Stimulated activated CD4-positive, alpha-beta T cell treated with anti-CD3 and anti-CD28 coated beads, Interleukin-12 subunit alpha, Interleukin-12 subunit beta, amount 100 ng/mL, for 48 hours (primary cell): Measurements from ENCODE around the gene ATP5MC2.
"Not testable (repeated sequence)": the region's sequence is repeated elsewhere in the genome, so short reads cannot be mapped to it uniquely, and the experiment has no call there.

Source experiments
- DNase-seq, 3 donors: peaks; one replicate each; pipeline ENCODE4 v3.0.0-alpha.2; 2020; ENCODE audit warnings: low read depth in 2 of 3, low spot score in 1 of 3

Gene ATP5MC2

DNA sequence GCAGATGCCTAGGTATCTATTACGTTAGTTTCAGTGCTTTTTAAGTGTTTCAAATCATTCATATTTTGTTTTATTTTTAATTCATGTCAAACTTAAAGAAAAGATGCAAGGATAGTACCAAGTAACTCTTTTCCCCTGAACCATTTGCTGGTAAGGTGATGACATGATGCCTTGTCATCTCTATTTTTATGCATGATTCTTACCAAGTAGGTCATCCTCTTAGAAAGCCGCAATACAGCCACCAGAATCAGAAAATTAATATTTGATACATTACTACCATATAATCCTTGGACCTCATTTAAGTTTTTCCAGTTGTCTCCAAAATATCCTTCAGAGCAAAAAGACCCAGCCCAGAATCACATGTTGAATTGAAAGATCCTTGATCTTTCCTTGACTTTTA lies 22.3 kb downstream of the ATP5MC2 start:
- no peak for DNase-seq

DNA sequence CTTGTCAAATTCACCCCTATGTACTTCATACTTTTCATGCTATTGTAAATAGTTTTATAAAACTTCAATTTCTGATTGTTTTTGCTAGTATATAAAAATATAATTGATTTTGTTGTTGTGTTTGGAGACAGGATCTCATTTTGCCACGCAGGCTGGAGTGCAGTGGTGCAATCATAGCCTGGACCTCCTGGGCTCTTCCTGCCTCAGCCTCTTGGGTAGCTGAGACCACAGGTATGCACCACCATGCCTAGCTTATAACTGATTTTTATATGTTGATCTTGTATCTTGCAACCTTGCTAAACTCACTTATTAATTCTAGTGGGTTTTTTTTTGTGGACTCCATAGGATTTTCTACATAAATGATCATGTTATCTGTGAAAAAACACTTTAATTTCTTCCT lies 23.5 kb downstream of the ATP5MC2 start:
- DNase-seq = no peak

DNA sequence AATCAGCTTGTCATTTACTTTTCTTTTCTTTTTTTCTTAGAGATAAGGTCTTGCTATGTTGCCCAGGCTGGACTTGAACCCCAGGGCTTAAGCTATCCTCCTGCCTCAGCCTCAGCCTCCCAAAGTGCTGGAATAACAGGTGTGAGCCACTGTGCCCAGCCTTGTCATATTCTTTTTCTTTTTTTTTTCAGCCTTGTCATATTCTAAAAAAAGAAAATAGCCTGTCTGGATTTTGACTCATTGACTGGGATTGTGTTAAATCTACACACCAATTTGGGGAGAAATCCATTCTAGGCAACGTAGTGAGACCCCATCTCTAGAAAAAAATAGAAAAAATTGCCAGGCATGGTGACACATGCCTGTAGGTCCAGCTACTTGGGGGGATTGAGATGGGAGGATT lies 24.1 kb downstream of the ATP5MC2 start:
- DNase-seq = no peak

GRCh38 chr12:53646300-53646699 lies 29.6 kb downstream of the ATP5MC2 start:
- not testable (repeated sequence) for DNase-seq

DNA sequence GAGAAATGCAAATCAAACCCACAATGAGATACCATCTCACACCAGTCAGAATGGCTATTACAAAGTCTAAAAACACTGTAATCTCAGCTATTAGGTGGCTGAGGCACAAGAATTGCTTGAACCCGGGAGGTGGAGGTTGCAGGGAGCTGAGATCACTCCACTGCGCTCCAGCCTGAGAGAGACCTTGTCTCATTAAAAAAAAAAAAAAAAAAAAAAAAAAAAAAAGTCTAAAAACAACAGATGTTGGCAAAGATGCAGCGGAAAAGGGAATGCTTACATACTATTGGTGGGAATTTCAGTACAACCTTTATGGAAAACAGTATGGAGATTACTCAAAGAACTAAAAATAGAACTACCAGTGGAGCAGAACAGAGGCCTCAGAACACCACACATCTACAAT lies 30.7 kb downstream of the ATP5MC2 start:
- no peak for DNase-seq

DNA sequence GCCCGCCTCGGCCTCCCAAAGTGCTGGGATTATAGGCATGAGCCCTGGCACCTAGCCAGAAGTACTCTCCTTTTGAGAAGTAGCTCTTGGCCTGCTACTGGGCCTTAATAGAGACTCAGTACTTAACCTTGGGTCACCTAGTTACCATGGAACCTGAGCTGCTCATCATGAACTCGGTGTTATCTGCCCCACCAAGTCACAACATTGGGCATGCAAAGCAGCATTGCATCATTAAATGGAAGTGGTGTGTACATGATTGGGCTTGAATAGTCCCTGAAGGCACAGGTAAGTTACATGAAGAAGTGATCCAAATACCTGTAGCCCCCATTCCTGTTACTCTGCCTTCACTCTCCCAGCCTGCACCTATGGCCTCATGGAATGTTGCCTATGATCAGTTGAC lies 31.8 kb downstream of the ATP5MC2 start:
- DNase-seq = no peak

DNA sequence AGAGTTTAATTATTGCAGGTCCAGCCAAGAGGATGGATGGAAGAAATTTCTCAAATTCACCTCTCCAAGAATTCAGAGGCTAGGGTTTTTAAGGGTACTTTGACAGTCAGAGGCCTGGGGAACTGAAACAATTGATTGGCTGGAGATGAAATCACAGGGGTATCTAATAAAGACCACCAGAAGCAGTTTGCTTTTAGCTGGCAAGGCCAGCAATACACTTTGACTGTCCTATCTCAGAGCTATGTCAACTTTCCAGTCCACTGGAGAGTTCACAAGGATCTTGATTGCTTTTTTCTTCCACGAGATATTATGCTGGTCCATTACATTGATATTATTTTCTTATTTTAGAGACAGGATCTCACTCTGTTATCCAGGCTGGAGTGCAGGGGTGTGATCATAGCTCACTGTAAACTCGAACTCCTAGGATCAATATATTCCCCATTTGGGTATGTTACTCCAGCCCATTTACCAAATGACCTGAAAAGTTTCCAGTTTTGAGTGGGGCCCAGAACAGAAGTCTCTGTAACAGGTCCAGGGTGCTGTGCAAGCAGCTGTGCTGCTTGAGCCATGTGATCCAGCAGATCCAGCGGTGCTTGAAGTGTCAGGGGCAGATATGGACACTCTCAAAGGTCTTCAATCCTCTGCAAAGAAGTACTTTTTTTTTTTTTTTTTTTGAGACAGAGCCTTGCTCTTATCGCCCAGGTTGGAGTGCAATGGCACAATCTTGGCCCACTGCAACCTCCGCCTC lies 32.5 kb downstream of the ATP5MC2 start:
- DNase-seq = no peak

DNA sequence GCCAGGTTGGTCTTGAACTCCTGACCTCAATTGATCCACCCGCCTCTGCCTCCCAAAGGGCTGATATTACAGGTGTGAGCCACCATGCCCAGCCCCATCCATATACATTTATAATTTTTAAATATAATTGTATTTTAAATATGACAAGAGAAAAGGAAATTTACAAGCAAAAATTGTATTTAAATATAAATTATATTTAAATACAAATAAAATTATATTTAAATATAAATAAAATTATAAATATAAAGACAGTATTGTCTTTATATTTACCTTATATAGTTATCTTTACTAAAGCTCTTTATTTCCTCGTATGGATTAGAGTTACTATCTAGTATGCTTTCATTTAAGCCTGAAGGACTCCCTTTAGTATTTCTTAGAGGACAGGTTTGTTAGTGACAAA lies 37.8 kb downstream of the ATP5MC2 start:
- DNase-seq = no peak

GRCh38 chr12:53636641-53637040 lies 39.2 kb downstream of the ATP5MC2 start:
- no peak for DNase-seq

GRCh38 chr12:53635708-53636107 lies 40.2 kb downstream of the ATP5MC2 start:
- not testable (repeated sequence) for DNase-seq

- no peak for DNase-seq
Measured at GRCh38 chr12:53631721-53632120, 44.2 kb downstream of the ATP5MC2 start.

- DNase-seq = no peak
Measured at GRCh38 chr12:53627919-53628318, 48.0 kb downstream of the ATP5MC2 start.

DNA sequence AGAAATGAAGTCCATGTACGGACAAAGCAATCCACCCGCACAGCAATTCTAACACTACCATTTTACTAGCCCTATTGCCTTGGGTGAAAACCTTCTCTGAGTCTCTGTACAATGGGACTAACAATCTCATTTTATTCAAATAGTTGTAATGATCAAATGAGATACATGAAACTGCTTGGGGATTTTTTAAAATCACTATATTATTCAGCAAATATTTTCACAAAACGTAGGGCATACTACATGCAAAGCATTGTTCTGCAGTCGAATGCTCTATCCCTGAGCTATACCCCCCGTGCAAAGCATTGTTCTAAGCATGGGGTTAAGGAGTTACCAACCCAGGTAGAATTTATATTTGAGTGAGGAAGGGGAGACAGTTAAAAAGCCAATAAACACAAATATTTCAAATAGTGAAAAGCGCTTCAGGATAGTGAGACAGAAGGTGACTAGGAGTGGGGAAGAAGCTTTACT lies 49.1 kb downstream of the ATP5MC2 start:
- no peak for DNase-seq

DNA sequence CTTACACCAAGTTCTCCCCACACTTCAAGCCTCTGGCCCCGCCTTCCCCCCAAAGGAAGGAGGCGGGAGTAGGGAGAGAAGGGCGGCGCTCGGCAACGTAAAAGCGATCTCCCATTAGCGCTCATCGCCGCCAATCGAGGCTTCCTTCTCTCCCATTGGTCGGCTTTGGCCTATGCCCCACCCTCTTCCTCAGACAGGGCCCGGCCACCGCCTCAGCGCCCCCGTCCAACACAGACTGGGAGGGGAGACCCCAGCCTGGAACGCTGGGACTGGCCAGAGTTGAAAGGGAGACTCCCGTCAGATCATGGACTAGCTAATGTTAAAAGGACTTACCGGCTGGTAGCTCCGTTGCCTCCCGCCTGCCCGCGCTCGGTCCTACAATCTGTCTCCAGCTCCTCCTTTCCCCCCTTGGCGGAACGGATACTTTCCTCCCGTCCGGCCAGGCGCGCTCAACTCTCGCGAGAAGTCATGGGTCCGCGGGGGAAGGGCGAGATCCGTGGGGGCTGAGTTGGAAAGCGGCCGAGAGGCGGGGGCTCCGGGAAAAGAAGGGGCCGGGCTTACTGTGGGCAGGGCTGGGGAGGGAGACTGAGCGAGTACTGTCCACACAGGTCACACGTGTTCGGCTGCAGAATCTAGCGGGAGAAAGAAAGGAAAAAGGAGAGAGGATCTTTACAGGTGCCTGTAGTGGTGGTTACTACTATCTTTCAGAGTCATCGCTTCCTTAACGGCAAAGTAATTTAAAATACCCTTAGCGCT lies 49.8 kb downstream of the ATP5MC2 start, which contains the start of gene ATF7:
TSS of gene ATF7 (minus strand) at position 437 of the 756 bp plus-strand sequence. CDS start 25,382 bp downstream, outside the sequence.
- peak; percentile 96 to 99 (median 97) for DNase-seq

DNA sequence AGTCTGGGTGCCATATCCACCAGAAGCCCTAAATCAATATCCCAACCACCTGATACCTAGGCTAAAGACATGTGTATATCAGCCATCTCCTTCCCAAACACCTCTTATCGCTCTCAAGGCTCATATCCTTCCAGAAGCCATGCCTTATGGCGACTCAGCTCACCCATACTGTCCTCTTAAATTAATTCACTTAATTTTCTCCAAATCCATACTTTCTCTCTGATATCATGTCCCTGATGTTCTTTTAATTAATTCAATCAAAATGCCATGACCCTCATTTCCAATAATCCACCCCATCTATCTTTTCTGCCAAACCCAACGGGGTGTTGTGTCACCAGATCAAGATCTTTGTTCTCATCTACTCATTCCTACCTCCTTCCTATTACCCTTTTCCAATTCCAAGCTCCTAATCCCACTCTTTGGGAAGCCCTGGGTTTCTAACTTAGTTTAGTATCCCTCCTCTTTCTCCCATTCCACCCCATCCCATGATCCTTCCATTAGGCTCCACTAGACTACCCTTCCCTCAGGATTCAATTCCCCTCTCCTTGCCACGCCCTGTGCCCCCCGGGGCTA lies 50.4 kb downstream of the ATP5MC2 start:
- DNase-seq = no peak

- no peak for DNase-seq
Measured at GRCh38 chr12:53624956-53625355, 50.9 kb downstream of the ATP5MC2 start.

DNA sequence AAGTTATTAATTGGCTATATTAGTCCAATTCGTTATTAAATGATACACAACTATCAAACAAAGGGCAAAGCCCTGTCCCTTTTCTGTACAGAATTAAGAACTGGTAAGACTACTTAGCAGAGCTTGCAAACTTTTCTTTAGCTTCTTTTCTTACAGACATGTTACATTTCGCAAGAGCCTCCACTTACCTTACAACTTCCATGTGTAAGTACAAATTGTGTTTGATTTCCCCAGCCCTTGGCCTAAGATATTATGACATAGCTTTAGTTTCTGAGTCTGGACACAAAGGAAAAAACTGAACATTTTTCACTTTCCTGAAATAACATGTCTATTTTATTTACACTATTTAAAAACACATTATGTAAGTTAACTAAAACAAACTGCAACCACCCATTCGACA lies 51.4 kb downstream of the ATP5MC2 start:
- DNase-seq = no peak

DNA sequence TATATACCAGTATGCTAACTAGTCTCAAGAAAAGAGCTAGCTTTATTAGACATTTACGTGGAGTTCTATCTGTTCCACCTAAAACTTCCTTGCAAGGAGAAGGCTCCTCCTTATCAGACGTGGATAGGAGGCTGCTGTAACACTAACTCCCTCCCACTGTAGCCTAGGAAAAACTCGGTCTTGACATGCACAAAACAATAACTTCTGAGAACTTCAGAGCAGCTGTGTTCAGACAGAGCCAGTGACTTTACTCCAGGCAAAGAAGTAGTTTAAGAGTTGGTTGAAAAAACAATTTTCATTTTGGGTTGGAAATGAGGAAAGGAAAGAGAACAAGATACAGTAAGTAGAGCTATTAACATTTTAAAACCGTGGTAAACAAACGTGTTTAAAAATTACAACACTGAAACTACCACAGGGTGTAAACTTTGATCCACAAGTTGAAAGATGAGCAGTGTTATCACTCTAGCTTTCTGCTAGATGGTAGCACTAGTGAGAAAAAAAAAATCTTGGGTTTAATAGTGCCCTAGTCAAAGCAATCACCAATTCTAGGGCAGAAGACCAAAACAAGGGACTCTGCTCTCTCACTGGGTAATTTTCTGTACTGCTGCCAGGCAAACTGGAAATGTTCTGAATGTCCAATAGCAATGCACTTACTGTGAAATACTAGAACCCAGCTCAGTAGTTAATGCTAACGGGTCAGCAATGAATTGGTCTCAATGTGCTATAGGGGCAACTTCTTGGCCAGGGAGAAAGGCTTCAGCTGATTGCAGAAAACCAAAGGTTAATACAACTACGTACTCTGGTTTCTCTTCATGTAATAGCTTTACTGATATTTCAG lies 52.1 kb downstream of the ATP5MC2 start:
- no peak for DNase-seq

DNA sequence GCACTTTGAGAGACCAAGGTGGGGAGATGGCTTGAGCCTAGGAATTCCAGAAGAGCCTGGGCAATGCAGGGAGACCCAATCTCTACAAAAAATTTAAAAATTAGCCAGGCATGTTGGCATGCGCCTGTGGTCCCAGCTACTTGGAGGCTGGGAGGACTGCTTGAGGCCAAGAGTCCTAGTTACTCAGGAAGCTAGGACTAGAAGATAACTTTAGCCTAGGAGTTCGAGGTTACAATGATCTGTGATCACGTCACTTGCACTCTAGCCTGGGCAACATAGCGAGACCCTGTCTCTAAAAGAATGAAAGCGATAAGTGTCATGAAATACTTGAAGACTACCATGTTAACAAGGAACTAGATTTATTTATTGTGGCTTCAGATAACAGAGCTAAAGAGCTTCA lies 53.2 kb downstream of the ATP5MC2 start:
- no peak for DNase-seq

DNA sequence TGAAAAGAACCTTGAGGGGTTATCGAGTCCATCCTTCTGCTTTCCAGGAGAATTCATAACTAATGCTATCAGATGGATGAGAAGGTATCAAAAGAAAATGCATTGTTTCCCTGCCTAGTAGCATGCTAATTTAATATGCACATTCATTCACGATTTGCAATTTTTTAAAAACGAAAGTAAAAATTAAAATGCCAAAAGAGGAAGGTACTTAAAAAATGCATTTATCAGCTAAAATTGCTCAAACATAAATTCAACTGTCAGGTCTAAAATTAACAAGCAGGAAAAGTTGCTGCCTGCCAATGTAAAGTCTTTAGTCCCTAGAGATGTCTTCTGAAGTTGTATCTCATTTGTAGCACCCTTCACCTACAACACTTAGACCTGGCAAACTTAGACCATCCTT lies 57.6 kb downstream of the ATP5MC2 start:
- no peak for DNase-seq

GRCh38 chr12:53617700-53618099 lies 58.2 kb downstream of the ATP5MC2 start:
- DNase-seq = no peak
